PC-3 (cell line): ENCODE measurements around the gene PKP1. TPM values are rescaled to one million over a fixed set of nuclear protein-coding genes. Genes with fewer than 3 reads are reported as not detected.
A peak's percentile ranks its signal among the peaks of the same experiment; 100 is the strongest.

Experiments
- ATAC-seq: fragments of 200-7000 bp; cut with Tn5 transposase; 2 replicates; pipeline ENCODE4 v1.9.1; 2020; ENCODE audit warnings: mild to moderate bottlenecking, moderate library complexity
- BruUV-seq: library from RNA; stranded (reverse); fragments of 400-500 nt; replicated peaks from 2 replicates; lab custom pipeline; 2021; lab: Mats Ljungman, UMichigan
- CTCF ChIA-PET: fragments of 300-600 bp; sonication (Branson Sonifier 250); formaldehyde crosslinking; loops from one replicate; lab custom pipeline; 2022; ENCODE audit warnings: antibody characterized with exemption; lab: Charles Lee
- POLR2A ChIA-PET: fragments of 300-600 bp; sonication (Branson Sonifier 250); formaldehyde crosslinking; loops from one replicate; lab custom pipeline; 2022; ENCODE audit warnings: antibody characterized with exemption; ENCODE audit not compliant: unreplicated experiment; lab: Charles Lee
- DNase-seq: peaks from one replicate; pipeline ENCODE4 v3.0.0-alpha.2; 2015
- H2AFZ ChIP-seq: fragments of 300-600 bp; sonication (generic); 2 replicates; pipeline ENCODE4 v1.6.0; 2016; ENCODE audit warnings: antibody characterized with exemption, low read length
- H3F3A ChIP-seq: fragments of 300-600 bp; sonication (generic); one replicate; pipeline ENCODE4 v1.6.0; 2017; ENCODE audit warnings: antibody characterized with exemption, low read length, control low read depth, mild to moderate bottlenecking; ENCODE audit not compliant: unreplicated experiment
- H3K27ac ChIP-seq: fragments of 300-600 bp; sonication (generic); 2 replicates; pipeline ENCODE4 v1.5.1; 2016; ENCODE audit warnings: mild to moderate bottlenecking, low read length
- H3K27me3 ChIP-seq: fragments of 300-600 bp; sonication (generic); 2 replicates; pipeline ENCODE4 v1.6.1; 2016; ENCODE audit warnings: low read length, mixed read lengths
- H3K36me3 ChIP-seq: fragments of 300-600 bp; sonication (generic); 2 replicates; pipeline ENCODE4 v1.6.1; 2016; ENCODE audit warnings: low read depth, mixed run types, low read length, mixed read lengths
- H3K4me1 ChIP-seq: fragments of 300-600 bp; sonication (generic); 2 replicates; pipeline ENCODE4 v1.5.1; 2016; ENCODE audit warnings: low read length; ENCODE audit not compliant: insufficient read depth
- H3K4me2 ChIP-seq: fragments of 300-600 bp; sonication (generic); 2 replicates; pipeline ENCODE4 v1.6.0; 2016; ENCODE audit warnings: low read length
- H3K4me3 ChIP-seq: fragments of 300-600 bp; sonication (generic); 2 replicates; pipeline ENCODE4 v1.5.1; 2016; ENCODE audit warnings: mild to moderate bottlenecking, low read length, mixed read lengths
- H3K79me2 ChIP-seq: fragments of 300-600 bp; sonication (generic); 2 replicates; pipeline ENCODE4 v1.6.1; 2017; ENCODE audit warnings: low read length, mixed read lengths
- H3K9ac ChIP-seq: fragments of 300-600 bp; sonication (generic); 2 replicates; pipeline ENCODE4 v1.6.0; 2016; ENCODE audit warnings: mild to moderate bottlenecking, low read length
- H3K9me2 ChIP-seq: fragments of 300-600 bp; sonication (generic); replicated peaks from 2 replicates; pipeline ENCODE4 v1.6.1; 2016; ENCODE audit warnings: mixed run types, low read length, mixed read lengths
- H3K9me3 ChIP-seq: fragments of 300-600 bp; sonication (generic); 2 replicates; pipeline ENCODE4 v1.6.1; 2016; ENCODE audit warnings: low read length, mixed read lengths
- H4K20me1 ChIP-seq: fragments of 300-600 bp; sonication (generic); 2 replicates; pipeline ENCODE4 v1.6.1; 2016; ENCODE audit warnings: low read length, mixed read lengths
- EZH2 ChIP-seq: fragments of 300-600 bp; sonication (generic); IDR thresholded peaks from one replicate; pipeline ENCODE4 v1.6.1; 2017; ENCODE audit warnings: antibody characterized with exemption, mild to moderate bottlenecking, low read length; ENCODE audit not compliant: unreplicated experiment
- EZH2phosphoT487 ChIP-seq: fragments of 300-600 bp; sonication (generic); IDR thresholded peaks from 2 replicates; pipeline ENCODE4 v1.6.1; 2018; ENCODE audit warnings: mild to moderate bottlenecking, antibody characterized with exemption, low read length, borderline replicate concordance
- intact Hi-C: fragments of 100-400 bp; cut with micrococcal nuclease; formaldehyde crosslinking; loops from 2 replicates; pipeline ENCODE4 v1.9.0; 2023
- total RNA-seq: library from RNA; depleted of rRNA; stranded (reverse); fragments of >200 nt; gene quantifications from 2 replicates; pipeline ENCODE4 v1.2.3, GENCODE V29; 2014
- TF ChIP-seq, protein P1 (sequence below): fragments of 300-600 bp; sonication (generic); conservative IDR thresholded peaks from 2 replicates; pipeline ENCODE4 v1.5.1; 2017; ENCODE audit warnings: antibody characterized with exemption, low read depth, mild to moderate bottlenecking, low read length

The PKP1 gene
- total RNA-seq, 1 experiment from 2014 or later = 211 TPM

DNA sequence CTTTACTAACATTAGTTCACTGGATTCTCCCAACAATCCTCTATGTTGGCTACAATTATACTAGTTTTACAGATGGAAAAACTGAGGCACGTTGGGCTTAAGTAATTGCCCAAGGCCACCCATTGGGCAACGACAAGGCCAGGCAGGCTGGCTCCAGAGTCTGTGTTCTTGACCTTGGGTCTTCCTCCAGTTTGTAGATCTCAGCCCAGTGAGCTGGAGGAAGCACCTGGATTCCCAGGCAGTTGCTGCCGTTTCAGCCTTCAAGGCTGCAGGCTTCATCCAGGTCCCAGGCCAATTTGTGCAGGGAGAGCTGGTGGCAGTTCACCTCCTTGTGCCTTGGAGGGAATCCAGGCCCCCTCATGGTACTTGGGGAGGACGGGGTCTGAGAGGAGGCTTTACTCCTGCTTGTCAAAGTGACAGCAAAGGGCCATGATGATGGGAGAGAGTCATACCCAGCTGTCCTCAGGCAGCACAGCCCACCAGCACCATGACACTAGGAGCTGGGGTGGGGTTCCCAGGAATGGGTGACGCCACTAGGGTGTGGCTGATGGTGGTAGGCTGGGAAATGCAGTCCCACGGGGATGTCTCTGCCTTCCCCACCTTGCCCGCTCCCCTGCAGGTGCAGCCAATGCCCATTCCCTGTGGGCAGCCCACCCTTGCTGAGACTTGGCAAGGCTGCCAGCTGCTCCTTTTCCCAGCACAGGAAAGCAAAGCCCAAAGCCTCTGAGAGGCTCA, 27.1 kb downstream of the PKP1 start:
- Histone ChIP-seq H3K79me2 (peaks cover 72% of the 10 kb centered on the region), H3K9me2 (no peaks in the 10 kb centered on the region), H3K36me3 (peaks cover 42% of the 10 kb centered on the region), H3K4me2 (peak overlapping the region; percentile 74), H3K27me3 (no peaks in the 10 kb centered on the region), H3K9ac (peak overlapping the region; percentile 75), H3K4me3 (no peak overlapping the region), H3K27ac (peak overlapping the region; percentile 89), H3F3A (peaks cover 14% of the 10 kb centered on the region), H3K4me1 (peaks cover 70% of the 10 kb centered on the region), H3K9me3 (no peaks in the 10 kb centered on the region), H2AFZ (no peak overlapping the region), H4K20me1 (no peaks in the 10 kb centered on the region)
- DNase-seq (no peak), ATAC-seq (peak; percentile 1)
- intact Hi-C loops = no loop called here
- BruUV-seq = TSS peak; percentile 31
- ChIA-PET POLR2A (interaction anchor here (0.5 to 3.7 kb wide), 4 partner anchors 22 to 44 kb away, joined by 3 to 17 read pairs (median 8); partner anchors contain the start of gene PKP1), CTCF (interaction anchor here (1.4 to 2.9 kb wide), 2 partner anchors 21 to 37 kb away, joined by 3 to 10 read pairs; no protein-coding TSS in a partner anchor)
- TF ChIP-seq EZH2phosphoT487 (no peak), EZH2 (no peak)
- TF ChIP-seq, protein P1, sequence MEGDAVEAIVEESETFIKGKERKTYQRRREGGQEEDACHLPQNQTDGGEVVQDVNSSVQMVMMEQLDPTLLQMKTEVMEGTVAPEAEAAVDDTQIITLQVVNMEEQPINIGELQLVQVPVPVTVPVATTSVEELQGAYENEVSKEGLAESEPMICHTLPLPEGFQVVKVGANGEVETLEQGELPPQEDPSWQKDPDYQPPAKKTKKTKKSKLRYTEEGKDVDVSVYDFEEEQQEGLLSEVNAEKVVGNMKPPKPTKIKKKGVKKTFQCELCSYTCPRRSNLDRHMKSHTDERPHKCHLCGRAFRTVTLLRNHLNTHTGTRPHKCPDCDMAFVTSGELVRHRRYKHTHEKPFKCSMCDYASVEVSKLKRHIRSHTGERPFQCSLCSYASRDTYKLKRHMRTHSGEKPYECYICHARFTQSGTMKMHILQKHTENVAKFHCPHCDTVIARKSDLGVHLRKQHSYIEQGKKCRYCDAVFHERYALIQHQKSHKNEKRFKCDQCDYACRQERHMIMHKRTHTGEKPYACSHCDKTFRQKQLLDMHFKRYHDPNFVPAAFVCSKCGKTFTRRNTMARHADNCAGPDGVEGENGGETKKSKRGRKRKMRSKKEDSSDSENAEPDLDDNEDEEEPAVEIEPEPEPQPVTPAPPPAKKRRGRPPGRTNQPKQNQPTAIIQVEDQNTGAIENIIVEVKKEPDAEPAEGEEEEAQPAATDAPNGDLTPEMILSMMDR = no peak

DNA sequence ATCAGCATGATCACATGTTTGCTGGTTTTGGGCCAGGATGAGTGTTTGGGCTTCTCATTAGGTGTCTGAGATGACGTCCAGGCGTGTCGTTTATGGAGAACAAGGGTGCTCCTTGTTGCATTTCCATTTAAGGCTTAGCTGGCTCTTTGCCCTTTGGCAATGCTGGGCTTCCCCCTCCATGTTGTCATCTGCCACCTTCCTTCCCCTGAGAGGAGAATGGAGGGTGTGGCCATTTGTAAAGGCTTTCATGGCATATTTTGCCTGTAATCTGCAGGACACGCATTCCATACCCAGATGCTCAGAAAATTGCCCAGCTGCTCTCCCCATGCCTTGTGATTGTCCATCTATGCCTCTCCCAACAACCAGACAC, 27.7 kb downstream of the PKP1 start:
- H3K9ac ChIP-seq = peak overlapping the region; percentile 77
- peak overlapping the region; percentile 74 for H3K4me2 ChIP-seq
- ChIA-PET POLR2A (interaction anchor here (0.5 to 3.7 kb wide), 5 partner anchors 22 to 76 kb away, joined by 7 to 17 read pairs (median 10); partner anchors contain the start of gene PKP1), CTCF (interaction anchor here (0.7 to 2.9 kb wide), 4 partner anchors 21 to 44 kb away, joined by 3 to 10 read pairs (median 3); no protein-coding TSS in a partner anchor)
- peaks cover 65% of the 10 kb centered on the region for H3K4me1 ChIP-seq
- no peak overlapping the region for H2AFZ ChIP-seq
- peaks cover 14% of the 10 kb centered on the region for H3F3A ChIP-seq
- no peaks in the 10 kb centered on the region for H3K9me2 ChIP-seq
- DNase-seq = peak; percentile 100
- H4K20me1 ChIP-seq = no peaks in the 10 kb centered on the region
- ATAC-seq = peak; percentile 27
- peak overlapping the region; percentile 1; the same call in 1 of the 2 replicates for H3K4me3 ChIP-seq
- BruUV-seq = no TSS peak
- H3K36me3 ChIP-seq = peaks cover 48% of the 10 kb centered on the region
- TF ChIP-seq EZH2 = no peak
- TF ChIP-seq, protein P1 = no peak
- H3K27me3 ChIP-seq = no peaks in the 10 kb centered on the region
- H3K27ac ChIP-seq = peak overlapping the region; percentile 89
- H3K9me3 ChIP-seq = no peaks in the 10 kb centered on the region
- H3K79me2 ChIP-seq = peaks cover 67% of the 10 kb centered on the region
- intact Hi-C loops = loop anchor here (1.0 kb wide), 1 partner anchor 44 kb away; no protein-coding TSS in a partner anchor
